Kidney capillary endothelial cell (primary cell): ENCODE data around the gene CD200R1L.
A peak's percentile ranks its signal among the peaks of the same experiment; 100 is the strongest.

Source experiments
- DNase-seq: peaks from one replicate; pipeline ENCODE4 v3.0.0-alpha.2; 2018; ENCODE audit warnings: low spot score

Gene CD200R1L

GRCh38 chr3:112818289-112818688 lies 28.4 kb downstream of the CD200R1L start:
- no peak for DNase-seq

- DNase-seq, result no peak
These were observed 28.9 kb downstream of the CD200R1L start for GRCh38 chr3:112817797-112818196.

GRCh38 chr3:112817271-112817670 lies 29.4 kb downstream of the CD200R1L start:
- no peak for DNase-seq

GRCh38 chr3:112815981-112816380 lies 30.7 kb downstream of the CD200R1L start:
- DNase-seq, result no peak

- DNase-seq, result peak; percentile 21
These were observed 32.4 kb downstream of the CD200R1L start for GRCh38 chr3:112814266-112814665.

- DNase-seq, result no peak
These were observed 32.9 kb downstream of the CD200R1L start for GRCh38 chr3:112813723-112814171.

- no peak for DNase-seq
These were observed 33.6 kb downstream of the CD200R1L start for GRCh38 chr3:112813016-112813415.

GRCh38 chr3:112811917-112812660 lies 34.6 kb downstream of the CD200R1L start:
- no peak for DNase-seq

GRCh38 chr3:112811131-112811884 lies 35.4 kb downstream of the CD200R1L start:
- DNase-seq, result no peak

- DNase-seq, result no peak
These were observed 36.1 kb downstream of the CD200R1L start for GRCh38 chr3:112810561-112810960.

- DNase-seq, result no peak
These were observed 38.5 kb downstream of the CD200R1L start for GRCh38 chr3:112808136-112808535.

GRCh38 chr3:112807685-112808084 lies 39.0 kb downstream of the CD200R1L start:
- DNase-seq, result no peak

GRCh38 chr3:112806903-112807302 lies 39.8 kb downstream of the CD200R1L start:
- DNase-seq, result no peak

GRCh38 chr3:112805126-112805525 lies 41.5 kb downstream of the CD200R1L start:
- no peak for DNase-seq

- no peak for DNase-seq
These were observed 42.6 kb downstream of the CD200R1L start for GRCh38 chr3:112804021-112804420.

- no peak for DNase-seq
These were observed 43.2 kb downstream of the CD200R1L start for GRCh38 chr3:112803467-112803866.

- DNase-seq, result no peak
These were observed 44.3 kb downstream of the CD200R1L start for GRCh38 chr3:112802338-112802737.

- DNase-seq, result no peak
These were observed 46.7 kb downstream of the CD200R1L start for GRCh38 chr3:112799946-112800345.

- no peak for DNase-seq
These were observed 52.0 kb downstream of the CD200R1L start for GRCh38 chr3:112794622-112795172.

GRCh38 chr3:112793326-112794081 lies 53.2 kb downstream of the CD200R1L start:
- DNase-seq, result no peak

- DNase-seq, result no peak
These were observed 54.9 kb downstream of the CD200R1L start for GRCh38 chr3:112791736-112792135.

- no peak for DNase-seq
These were observed 56.9 kb downstream of the CD200R1L start for GRCh38 chr3:112789787-112790186.
